ENCODE results near the gene CHML. TPM values are rescaled to one million over a fixed set of nuclear protein-coding genes. Genes with fewer than 3 reads are reported as not detected.

CHML gene
- total RNA-seq, 1 experiment from 2014 or later = 16.9 TPM

GRCh38 chr1:241622669-241623068 lies 17.5 kb downstream of the CHML start:
- DNase-seq (ENCODE audit: low read depth) = no peak

GRCh38 chr1:241617426-241617825 lies 22.7 kb downstream of the CHML start:
- DNase-seq (ENCODE audit: low read depth) = no peak

- peak; percentile 71 for DNase-seq (ENCODE audit: low read depth)
Measured at GRCh38 chr1:241615043-241615974, 24.9 kb downstream of the CHML start.

GRCh38 chr1:241614572-241614971 lies 25.6 kb downstream of the CHML start:
- DNase-seq (ENCODE audit: low read depth) = no peak

- DNase-seq (ENCODE audit: low read depth) = peak; percentile 31
Measured at GRCh38 chr1:241614144-241614543, 26.0 kb downstream of the CHML start.

GRCh38 chr1:241612533-241613477 lies 27.4 kb downstream of the CHML start:
- peak; percentile 90 for DNase-seq (ENCODE audit: low read depth)

GRCh38 chr1:241611736-241612135 lies 28.4 kb downstream of the CHML start:
- no peak for DNase-seq (ENCODE audit: low read depth)

GRCh38 chr1:241611063-241611462 lies 29.1 kb downstream of the CHML start:
- DNase-seq (ENCODE audit: low read depth) = peak; percentile 79

- peak; percentile 88 for DNase-seq (ENCODE audit: low read depth)
Measured at GRCh38 chr1:241610056-241610815, 29.9 kb downstream of the CHML start.

GRCh38 chr1:241608379-241609033 lies 31.7 kb downstream of the CHML start:
- peak; percentile 79 for DNase-seq (ENCODE audit: low read depth)

- DNase-seq (ENCODE audit: low read depth) = no peak
Measured at GRCh38 chr1:241607497-241607896, 32.7 kb downstream of the CHML start.

GRCh38 chr1:241606544-241606943 lies 33.6 kb downstream of the CHML start:
- peak; percentile 86 for DNase-seq (ENCODE audit: low read depth)

- peak; percentile 50 for DNase-seq (ENCODE audit: low read depth)
Measured at GRCh38 chr1:241605146-241605805, 34.9 kb downstream of the CHML start.

- DNase-seq (ENCODE audit: low read depth) = peak; percentile 82
Measured at GRCh38 chr1:241603731-241604245, 36.4 kb downstream of the CHML start.

- DNase-seq (ENCODE audit: low read depth) = peak; percentile 39
Measured at GRCh38 chr1:241600496-241600901, 39.7 kb downstream of the CHML start.

GRCh38 chr1:241598249-241598648 lies 41.9 kb downstream of the CHML start:
- DNase-seq (ENCODE audit: low read depth) = no peak

GRCh38 chr1:241596633-241597032 lies 43.5 kb downstream of the CHML start:
- DNase-seq (ENCODE audit: low read depth) = no peak

GRCh38 chr1:241593186-241593585 lies 47.0 kb downstream of the CHML start:
- peak; percentile 55 for DNase-seq (ENCODE audit: low read depth)

GRCh38 chr1:241592273-241592958 lies 47.8 kb downstream of the CHML start:
- DNase-seq (ENCODE audit: low read depth) = peak; percentile 99

GRCh38 chr1:241591736-241592135 lies 48.4 kb downstream of the CHML start:
- DNase-seq (ENCODE audit: low read depth) = no peak

Data from M059J (cell line).